ENCODE data around the gene JARID2.

DNA sequence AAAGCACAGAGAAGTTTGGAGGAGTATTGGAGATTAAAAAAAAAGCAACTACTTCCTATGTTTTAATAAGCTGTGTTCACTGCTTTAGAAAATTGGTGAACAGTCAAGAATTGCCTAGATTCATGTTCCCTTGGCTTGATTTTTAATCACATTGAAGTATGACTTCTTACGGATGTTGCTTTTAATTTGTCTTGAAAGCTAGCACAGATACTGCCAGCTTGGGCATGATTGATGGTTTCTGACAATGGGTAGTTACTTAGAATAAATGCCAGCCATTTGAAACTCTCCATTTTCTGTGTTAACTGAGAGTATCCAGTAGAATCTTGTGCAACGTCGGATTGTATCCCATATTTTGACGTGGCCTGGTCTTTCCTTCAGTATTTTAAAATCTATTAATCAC lies 239.0 kb downstream of the JARID2 start:
- TF ChIP-seq, protein P1, sequence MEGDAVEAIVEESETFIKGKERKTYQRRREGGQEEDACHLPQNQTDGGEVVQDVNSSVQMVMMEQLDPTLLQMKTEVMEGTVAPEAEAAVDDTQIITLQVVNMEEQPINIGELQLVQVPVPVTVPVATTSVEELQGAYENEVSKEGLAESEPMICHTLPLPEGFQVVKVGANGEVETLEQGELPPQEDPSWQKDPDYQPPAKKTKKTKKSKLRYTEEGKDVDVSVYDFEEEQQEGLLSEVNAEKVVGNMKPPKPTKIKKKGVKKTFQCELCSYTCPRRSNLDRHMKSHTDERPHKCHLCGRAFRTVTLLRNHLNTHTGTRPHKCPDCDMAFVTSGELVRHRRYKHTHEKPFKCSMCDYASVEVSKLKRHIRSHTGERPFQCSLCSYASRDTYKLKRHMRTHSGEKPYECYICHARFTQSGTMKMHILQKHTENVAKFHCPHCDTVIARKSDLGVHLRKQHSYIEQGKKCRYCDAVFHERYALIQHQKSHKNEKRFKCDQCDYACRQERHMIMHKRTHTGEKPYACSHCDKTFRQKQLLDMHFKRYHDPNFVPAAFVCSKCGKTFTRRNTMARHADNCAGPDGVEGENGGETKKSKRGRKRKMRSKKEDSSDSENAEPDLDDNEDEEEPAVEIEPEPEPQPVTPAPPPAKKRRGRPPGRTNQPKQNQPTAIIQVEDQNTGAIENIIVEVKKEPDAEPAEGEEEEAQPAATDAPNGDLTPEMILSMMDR (conservative IDR thresholded peaks at IDR 0.05 in 1 of 2, IDR thresholded peaks at IDR 0.05 in 1 of 2; ENCODE audit: extremely low read depth in 1 of 2, insufficient read depth in 1 of 2, low read depth in 1 of 2, low read length in 2 of 2): no peak
- TF ChIP-seq EZH2 (IDR thresholded peaks at IDR 0.05; ENCODE audit: borderline replicate concordance, low read length): no peak

All from mammary epithelial cell (primary cell).